GM12872 (cell line): Measurements from ENCODE around the gene PCDHGA7.

Source experiments
- CTCF ChIP-seq: IDR thresholded peaks from 3 replicates; pipeline ENCODE4 v1.5.1; 2011; ENCODE audit warnings: low read depth, mild to moderate bottlenecking, low read length, moderate library complexity; ENCODE audit not compliant: insufficient read depth

The PCDHGA7 gene

GRCh38 chr5:141427783-141428426 lies 45.4 kb downstream of the PCDHGA7 start:
- TF ChIP-seq CTCF, result no peak

- TF ChIP-seq CTCF, result peak; percentile 75
Measured at GRCh38 chr5:141430332-141431113, 48.0 kb downstream of the PCDHGA7 start, which contains the start of gene PCDHGA12. PCDHGA12 (plus strand) TSS chr5:141430507; CDS start chr5:141430760, 253 bp downstream.

GRCh38 chr5:141431286-141431685 lies 48.7 kb downstream of the PCDHGA7 start:
- no peak for TF ChIP-seq CTCF

- no peak for TF ChIP-seq CTCF
Measured at GRCh38 chr5:141434006-141434405, 51.5 kb downstream of the PCDHGA7 start.
